Lower lobe of right lung (tissue), 2 donors: ENCODE data around the gene YY1AP1. TPM values are rescaled to one million over a fixed set of nuclear protein-coding genes. Genes with fewer than 3 reads are reported as not detected.
"Not testable (repeated sequence)": the region's sequence is repeated elsewhere in the genome, so short reads cannot be mapped to it uniquely, and the experiment has no call there.

Source experiments
- ATAC-seq, 2 donors: fragments of 200-7000 bp; cut with Tn5 transposase; one replicate each; pipeline ENCODE4 v1.9.1; 2020 to 2022; ENCODE audit warnings: mild to moderate bottlenecking in 2 of 2, moderate library complexity in 2 of 2
- DNase-seq: peaks from one replicate; pipeline ENCODE4 v3.0.0-alpha.2; 2020
- H3K27ac ChIP-seq: fragments of 200-600 bp; one replicate; pipeline ENCODE4 v1.8.0; 2022
- H3K27me3 ChIP-seq: fragments of 200-600 bp; one replicate; pipeline ENCODE4 v1.8.0; 2022; ENCODE audit warnings: low read depth
- H3K36me3 ChIP-seq: fragments of 200-600 bp; one replicate; pipeline ENCODE4 v1.8.0; 2022; ENCODE audit warnings: mild to moderate bottlenecking
- H3K4me1 ChIP-seq: fragments of 200-600 bp; one replicate; pipeline ENCODE4 v1.8.0; 2022
- H3K4me3 ChIP-seq: fragments of 200-600 bp; one replicate; pipeline ENCODE4 v1.8.0; 2022; ENCODE audit warnings: mild to moderate bottlenecking
- H3K9me3 ChIP-seq: fragments of 200-600 bp; one replicate; pipeline ENCODE4 v1.8.0; 2022
- intact Hi-C: fragments of 100-400 bp; cut with DNase I; formaldehyde crosslinking; loops from one replicate; pipeline ENCODE4 v1.11.0; 2022
- total RNA-seq: library from RNA; stranded (reverse); fragmentation: NEBNext Ultra II Directional; extraction: Animal tissue kit (Norgen Biotek cat#: 25700); gene quantifications from one replicate; pipeline ENCODE4 v1.2.1, GENCODE V29; 2021
- TF ChIP-seq, protein P1 (sequence below): fragments of 200-600 bp; IDR thresholded peaks from one replicate; pipeline ENCODE4 v1.8.0; 2022; ENCODE audit warnings: antibody characterized with exemption, mild to moderate bottlenecking
- donor health status: DM: no; HTN: yes; CAD: no; lungs with severe emphysema.

YY1AP1 gene
- total RNA-seq, 1 donor from 2014 or later: 55.3 TPM

DNA sequence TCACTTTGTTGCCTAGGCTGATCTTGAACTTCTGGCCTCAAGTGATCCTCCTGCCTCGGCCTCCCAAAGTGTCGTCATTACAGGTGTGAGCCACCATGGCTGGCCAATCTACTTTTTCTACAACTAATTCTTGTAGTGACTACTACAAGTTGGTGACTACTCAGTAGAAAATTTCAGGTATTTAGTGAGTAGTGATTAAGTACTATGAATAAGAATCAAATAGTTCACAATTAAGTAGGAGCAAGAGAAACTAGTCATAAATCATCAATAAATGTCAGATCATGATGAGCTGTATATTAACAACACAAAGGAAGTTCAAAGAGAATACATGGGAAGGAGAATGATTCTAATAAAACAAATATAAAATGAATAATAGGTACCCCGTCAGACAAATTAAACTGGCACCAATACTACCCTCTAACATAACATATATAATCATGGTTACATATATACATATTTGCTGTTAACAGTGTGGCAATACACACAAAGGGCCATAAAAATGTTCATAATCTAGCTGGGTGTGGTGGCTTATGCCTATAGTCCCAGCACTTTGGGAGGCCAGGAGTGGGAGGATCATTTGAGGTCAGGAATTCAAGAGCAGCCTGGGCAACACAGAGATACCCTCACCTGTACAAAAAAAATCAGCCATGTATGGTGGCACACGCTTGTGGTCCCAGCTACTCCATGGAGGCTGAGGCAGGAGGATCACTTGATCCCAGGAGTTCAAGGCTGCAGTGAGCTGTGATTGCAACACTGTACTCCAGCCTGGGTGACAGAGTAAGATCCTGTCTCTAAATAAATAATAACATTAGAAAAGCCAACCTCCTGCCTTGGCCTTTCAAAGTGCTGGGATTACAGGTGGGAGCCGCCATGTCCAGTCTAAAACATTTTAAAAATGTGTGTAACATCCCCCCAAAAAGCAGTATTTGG lies 19.1 kb downstream of the YY1AP1 start:
- Histone ChIP-seq H3K27me3 (no peaks in the 10 kb centered on the region), H3K4me1 (no peaks in the 10 kb centered on the region), H3K27ac (no peak overlapping the region), H3K4me3 (no peak overlapping the region), H3K9me3 (no peaks in the 10 kb centered on the region), H3K36me3 (peaks cover 100% of the 10 kb centered on the region)
- intact Hi-C loops: no loop called here
- no peak for ATAC-seq
- DNase-seq: no peak
- TF ChIP-seq, protein P1, sequence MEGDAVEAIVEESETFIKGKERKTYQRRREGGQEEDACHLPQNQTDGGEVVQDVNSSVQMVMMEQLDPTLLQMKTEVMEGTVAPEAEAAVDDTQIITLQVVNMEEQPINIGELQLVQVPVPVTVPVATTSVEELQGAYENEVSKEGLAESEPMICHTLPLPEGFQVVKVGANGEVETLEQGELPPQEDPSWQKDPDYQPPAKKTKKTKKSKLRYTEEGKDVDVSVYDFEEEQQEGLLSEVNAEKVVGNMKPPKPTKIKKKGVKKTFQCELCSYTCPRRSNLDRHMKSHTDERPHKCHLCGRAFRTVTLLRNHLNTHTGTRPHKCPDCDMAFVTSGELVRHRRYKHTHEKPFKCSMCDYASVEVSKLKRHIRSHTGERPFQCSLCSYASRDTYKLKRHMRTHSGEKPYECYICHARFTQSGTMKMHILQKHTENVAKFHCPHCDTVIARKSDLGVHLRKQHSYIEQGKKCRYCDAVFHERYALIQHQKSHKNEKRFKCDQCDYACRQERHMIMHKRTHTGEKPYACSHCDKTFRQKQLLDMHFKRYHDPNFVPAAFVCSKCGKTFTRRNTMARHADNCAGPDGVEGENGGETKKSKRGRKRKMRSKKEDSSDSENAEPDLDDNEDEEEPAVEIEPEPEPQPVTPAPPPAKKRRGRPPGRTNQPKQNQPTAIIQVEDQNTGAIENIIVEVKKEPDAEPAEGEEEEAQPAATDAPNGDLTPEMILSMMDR: no peak

DNA sequence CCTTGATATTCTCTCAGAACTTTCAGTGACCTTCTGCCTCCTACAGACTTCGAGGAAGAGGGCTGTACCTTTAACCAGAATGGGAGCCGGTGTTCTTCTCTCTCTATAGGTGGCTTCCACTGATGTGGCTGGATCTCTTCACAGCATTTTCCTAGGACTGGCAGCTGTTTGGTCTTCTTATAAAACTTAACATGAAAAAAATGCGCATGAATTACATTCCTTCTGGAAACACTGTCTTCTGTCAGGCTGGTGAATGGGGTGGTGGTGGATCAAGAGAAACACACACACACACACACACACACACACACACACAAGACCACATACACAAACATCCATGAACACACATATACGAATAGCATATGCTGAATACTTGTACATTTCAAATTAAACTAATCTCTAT lies 27.3 kb downstream of the YY1AP1 start:
- DNase-seq, H3K27ac ChIP-seq, ATAC-seq, H3K27me3 ChIP-seq, intact Hi-C loops, H3K4me1 ChIP-seq, H3K9me3 ChIP-seq, H3K4me3 ChIP-seq: not testable (repeated sequence)
- peaks cover 80% of the 10 kb centered on the region for H3K36me3 ChIP-seq

DNA sequence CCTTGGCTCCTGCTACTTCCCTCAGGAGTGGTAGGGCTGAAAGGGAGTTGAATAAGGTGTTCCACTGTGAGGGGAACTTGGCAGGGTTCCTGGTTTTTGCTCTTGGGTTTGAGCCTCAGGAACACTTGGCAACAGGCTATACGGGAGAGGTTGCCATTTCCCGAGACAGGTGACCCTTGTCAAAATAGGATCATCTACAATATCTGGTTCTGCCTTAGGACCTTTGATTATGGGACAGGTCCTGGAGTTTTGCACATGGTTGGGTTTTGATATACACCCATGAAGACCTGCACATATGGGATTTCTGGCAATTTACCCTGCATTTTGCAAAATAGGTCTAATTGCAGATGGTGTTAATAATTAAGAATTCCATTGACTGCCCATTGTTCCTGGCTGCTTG lies 31.1 kb downstream of the YY1AP1 start:
- Histone ChIP-seq H3K27me3 (no peaks in the 10 kb centered on the region), H3K36me3 (peaks cover 42% of the 10 kb centered on the region), H3K9me3 (no peaks in the 10 kb centered on the region), H3K4me1 (no peaks in the 10 kb centered on the region), H3K4me3 (no peak overlapping the region), H3K27ac (no peak overlapping the region)
- peak in 1 of 2 donors; percentile 26 for ATAC-seq
- DNase-seq: no peak
- intact Hi-C loops: no loop called here
- TF ChIP-seq, protein P1: no peak

DNA sequence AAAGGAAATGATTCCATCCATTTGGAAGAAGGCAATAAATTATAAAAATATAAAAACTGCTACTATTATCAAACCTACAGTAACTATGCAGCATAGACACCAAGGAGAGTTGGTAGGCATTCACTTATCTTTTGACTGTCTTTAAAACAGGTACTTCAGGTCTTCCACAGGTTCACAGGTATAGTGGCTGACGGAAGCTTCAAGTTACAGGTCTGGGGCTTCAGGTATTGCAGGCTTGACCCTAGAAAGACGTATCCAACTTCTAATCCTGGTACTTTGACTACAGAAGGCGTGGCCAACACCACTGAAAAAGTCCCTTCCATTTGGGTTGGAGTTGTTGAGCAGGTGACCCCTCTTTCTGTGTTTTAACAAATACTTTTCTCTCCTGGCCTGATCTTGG lies 35.6 kb downstream of the YY1AP1 start:
- TF ChIP-seq, protein P1: no peak

DNA sequence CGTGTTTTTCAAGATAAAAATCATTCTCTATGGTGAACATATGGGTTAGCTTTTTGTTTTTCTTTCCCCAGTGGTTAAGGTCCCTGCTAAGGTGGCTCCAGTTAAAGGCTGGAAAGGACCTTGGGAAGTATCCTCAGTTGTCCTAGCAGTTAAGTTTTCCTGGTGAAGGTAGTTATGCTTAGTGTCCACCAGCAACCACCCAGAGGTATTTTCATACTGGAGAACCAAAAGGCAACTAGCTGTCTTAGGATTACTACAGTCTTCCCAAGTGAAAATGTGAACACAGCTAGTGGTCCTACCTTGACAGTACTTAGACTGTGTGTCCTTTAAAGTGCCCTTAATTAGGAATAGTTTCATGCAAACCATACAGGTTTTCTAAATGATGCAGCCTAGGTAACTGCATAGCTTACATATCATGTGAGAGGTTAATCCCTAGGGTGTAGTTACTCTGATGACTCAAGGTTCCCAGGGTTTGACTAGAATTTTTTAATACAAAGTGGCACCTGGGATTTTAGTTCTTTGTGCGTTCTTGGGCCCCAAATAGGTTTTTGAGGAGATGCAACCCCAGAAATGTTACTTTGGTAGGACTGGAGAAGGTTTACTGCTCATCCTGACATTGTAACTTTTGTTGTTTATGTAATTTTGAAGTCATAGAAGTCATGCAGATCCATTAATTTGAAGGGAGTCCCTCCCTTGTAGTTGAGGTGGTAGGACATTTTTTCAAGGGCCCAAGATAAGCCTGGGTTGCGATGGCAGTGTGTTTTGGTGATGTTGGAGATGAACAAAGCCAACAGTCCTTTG lies 36.5 kb downstream of the YY1AP1 start:
- Histone ChIP-seq H3K4me1 (peaks cover 32% of the 10 kb centered on the region), H3K27me3 (no peaks in the 10 kb centered on the region), H3K4me3 (no peak overlapping the region), H3K36me3 (no peaks in the 10 kb centered on the region), H3K27ac (peak overlapping the region; percentile 36), H3K9me3 (peaks cover 7% of the 10 kb centered on the region)
- intact Hi-C loops: no loop called here
- TF ChIP-seq, protein P1: no peak
- no peak for DNase-seq
- ATAC-seq: no peak

More for the DNA sequence above, 35.6 kb downstream of the YY1AP1 start:
- no peak for ATAC-seq
- Histone ChIP-seq H3K4me3 (no peak overlapping the region), H3K27ac (no peak overlapping the region), H3K27me3 (no peaks in the 10 kb centered on the region), H3K36me3 (no peaks in the 10 kb centered on the region), H3K9me3 (peaks cover 7% of the 10 kb centered on the region), H3K4me1 (peaks cover 32% of the 10 kb centered on the region)
- intact Hi-C loops: no loop called here
- DNase-seq: no peak
